Keratinocyte (primary cell): Measurements from ENCODE around the gene IGF1. TPM values are rescaled to one million over a fixed set of nuclear protein-coding genes. Genes with fewer than 3 reads are reported as not detected.

Experiments used
- DNase-seq: peaks from one replicate; pipeline ENCODE4 v3.0.0-alpha.2; 2011; ENCODE audit warnings: low read depth, missing footprints, low spot score
- FAIRE-seq: peaks from 2 replicates; lab custom pipeline; 2011; peaks lifted over from hg19 to GRCh38; lab: Jason Lieb, UNC
- H2AFZ ChIP-seq: 2 replicates; pipeline ENCODE4 v1.6.0; 2012; ENCODE audit warnings: low read length, control low read depth, inconsistent platforms; ENCODE audit not compliant: control insufficient read depth
- H3K27ac ChIP-seq: 2 replicates; pipeline ENCODE4 v1.5.1; 2011; ENCODE audit warnings: low read length; ENCODE audit not compliant: control insufficient read depth, insufficient read depth
- H3K27me3 ChIP-seq: 3 replicates; pipeline ENCODE4 v1.6.0; 2011; ENCODE audit warnings: low read length; ENCODE audit not compliant: control insufficient read depth, insufficient read depth; ENCODE audit errors: extremely low read depth
- H3K36me3 ChIP-seq, 2 experiments: 2 replicates in 1 of 2; 3 replicates in 1 of 2; pipeline ENCODE4 v1.5.1; 2011; ENCODE audit warnings: low read length in 2 of 2, mild to moderate bottlenecking in 1 of 2; ENCODE audit not compliant: control insufficient read depth in 2 of 2, insufficient read depth in 2 of 2; ENCODE audit errors: extremely low read depth in 1 of 2
- H3K4me1 ChIP-seq: 3 replicates; pipeline ENCODE4 v1.5.1; 2011; ENCODE audit warnings: low read length; ENCODE audit not compliant: control insufficient read depth, insufficient read depth; ENCODE audit errors: extremely low read depth
- H3K4me2 ChIP-seq: 3 replicates; pipeline ENCODE4 v1.6.0; 2011; ENCODE audit warnings: low read depth, low read length; ENCODE audit not compliant: control insufficient read depth, insufficient read depth; ENCODE audit errors: extremely low read depth
- H3K4me3 ChIP-seq, 3 experiments: fragments of 200-600 bp in 1 of 3; sonication (generic) in 1 of 3; 2 replicates in 2 of 3; 3 replicates in 1 of 3; pipeline ENCODE4 v1.5.1; 2011 to 2016; ENCODE audit warnings: low read length in 3 of 3, mild to moderate bottlenecking in 3 of 3, control low read depth in 2 of 3, inconsistent platforms in 1 of 3, low read depth in 1 of 3, mixed read lengths in 1 of 3, mixed run types in 1 of 3, moderate library complexity in 1 of 3; ENCODE audit not compliant: control insufficient read depth in 2 of 3, insufficient read depth in 2 of 3; ENCODE audit errors: extremely low read depth in 1 of 3
- H3K79me2 ChIP-seq: 2 replicates; pipeline ENCODE4 v1.6.0; 2012; ENCODE audit warnings: low read length; ENCODE audit not compliant: control insufficient read depth, insufficient read depth
- H3K9ac ChIP-seq: 3 replicates; pipeline ENCODE4 v1.6.0; 2011; ENCODE audit warnings: low read length; ENCODE audit not compliant: control insufficient read depth, insufficient read depth; ENCODE audit errors: extremely low read depth
- H3K9me1 ChIP-seq: 3 replicates; pipeline ENCODE4 v1.6.0; 2011; ENCODE audit warnings: low read length; ENCODE audit not compliant: control insufficient read depth, insufficient read depth; ENCODE audit errors: extremely low read depth
- H3K9me3 ChIP-seq: 2 replicates; pipeline ENCODE4 v1.5.1; 2012; ENCODE audit warnings: low read depth, low read length; ENCODE audit not compliant: control insufficient read depth
- H4K20me1 ChIP-seq: 3 replicates; pipeline ENCODE4 v1.6.0; 2011; ENCODE audit warnings: low read length; ENCODE audit not compliant: control insufficient read depth, insufficient read depth; ENCODE audit errors: extremely low read depth
- CTCF ChIP-seq, 3 experiments: IDR thresholded peaks in 1 of 3; conservative IDR thresholded peaks in 1 of 3; optimal IDR thresholded peaks in 1 of 3; 2 replicates in 2 of 3; 3 replicates in 1 of 3; pipeline versions ENCODE3 to v1.5.1; 2011; ENCODE audit warnings: low read length in 3 of 3, mild to moderate bottlenecking in 3 of 3, moderate library complexity in 2 of 3, control low read depth in 1 of 3, inconsistent platforms in 1 of 3; ENCODE audit not compliant: insufficient read depth in 2 of 3; ENCODE audit errors: extremely low read depth in 1 of 3
- EZH2 ChIP-seq: IDR thresholded peaks from one replicate; pipeline ENCODE4 v1.6.1; 2012; ENCODE audit warnings: inconsistent platforms, mild to moderate bottlenecking, low read length, moderate library complexity
- dilution Hi-C: fragments of 300-500 bp; cut with MboI; formaldehyde crosslinking; loops from one replicate; pipeline ENCODE4 v1.7.0; 2020; ENCODE audit warnings: low sequenced_read_pairs; ENCODE audit not compliant: extremely low pct_ligation_motif_present
- polyA plus RNA-seq, 5 experiments: library from polyadenylated mRNA; depleted of rRNA in 3 of 5; stranded (reverse) in 3 of 5; stranded (forward) in 1 of 5; unstranded in 1 of 5; fragments of >200 nt; gene quantifications; 1 replicate in 1 of 5; 2 replicates in 3 of 5; 3 replicates in 1 of 5; pipeline versions ENCODE4 v1.2.1 to v1.2.3, GENCODE V29; 2011 to 2012; ENCODE audit warnings: missing spikeins in 2 of 5, low read depth in 1 of 5, low replicate concordance in 1 of 5

Gene IGF1
- polyA plus RNA-seq, 1 donor (not counting 4 experiments of a cell fraction or from before 2014, with no cell fraction given) = not detected

- H3K36me3 ChIP-seq = no peaks in the 10 kb centered on the region
- H3K9me1 ChIP-seq = no peaks in the 10 kb centered on the region
- H3K27me3 ChIP-seq = no peaks in the 10 kb centered on the region
- H4K20me1 ChIP-seq = no peaks in the 10 kb centered on the region
- DNase-seq (no peak), FAIRE-seq (no peak)
- no peaks in the 10 kb centered on the region for H3K4me1 ChIP-seq
- dilution Hi-C loops = no loop called here
- H3K4me2 ChIP-seq = no peak overlapping the region
- H3K4me3 ChIP-seq = no peak overlapping the region
- no peak overlapping the region for H3K9ac ChIP-seq
- no peak overlapping the region for H3K27ac ChIP-seq
- no peaks in the 10 kb centered on the region for H3K79me2 ChIP-seq
- no peaks in the 10 kb centered on the region for H3K9me3 ChIP-seq
- no peak overlapping the region for H2AFZ ChIP-seq
- TF ChIP-seq CTCF (optimal IDR thresholded peaks at IDR 0.05 in 1 of 3, IDR thresholded peaks at IDR 0.05 in 1 of 3, conservative IDR thresholded peaks at IDR 0.05 in 1 of 3; ENCODE audit: extremely low read depth in 1 of 3, insufficient read depth in 2 of 3, low read length in 3 of 3) = no peak
- no peak for TF ChIP-seq EZH2
These were observed 5.8 kb upstream of the IGF1 start for GRCh38 chr12:102486153-102486552.

GRCh38 chr12:102484428-102484958 is 4.1 kb upstream of the IGF1 start:
- Histone ChIP-seq H3K36me3 (no peaks in the 10 kb centered on the region), H4K20me1 (no peaks in the 10 kb centered on the region), H3K4me2 (peak overlapping the region; percentile 4), H3K9ac (no peak overlapping the region), H3K9me1 (no peaks in the 10 kb centered on the region), H3K9me3 (no peaks in the 10 kb centered on the region), H3K27ac (no peak overlapping the region), H3K4me3 (no peak overlapping the region), H3K4me1 (no peaks in the 10 kb centered on the region), H3K27me3 (no peaks in the 10 kb centered on the region), H3K79me2 (no peaks in the 10 kb centered on the region), H2AFZ (no peak overlapping the region)
- DNase-seq = no peak
- TF ChIP-seq EZH2 = no peak
- TF ChIP-seq CTCF (optimal IDR thresholded peaks at IDR 0.05 in 1 of 3, IDR thresholded peaks at IDR 0.05 in 1 of 3, conservative IDR thresholded peaks at IDR 0.05 in 1 of 3; ENCODE audit: extremely low read depth in 1 of 3, insufficient read depth in 2 of 3, low read length in 3 of 3) = peak; percentile 65 to 89 (median 80)
- dilution Hi-C loops = no loop called here
- no peak for FAIRE-seq
